GM21786 (cell line): Measurements from ENCODE around the gene SLC35B1.
"Not testable (repeated sequence)": the region's sequence is repeated elsewhere in the genome, so short reads cannot be mapped to it uniquely, and the experiment has no call there.

Source experiments
- ATAC-seq: cut with Tn5 transposase; IDR thresholded peaks from one replicate; pipeline ENCODE4 v1.9.1; 2021; ENCODE audit not compliant: unreplicated experiment

SLC35B1 gene

GRCh38 chr17:49674507-49674906, 33.3 kb downstream of the SLC35B1 start:
- no peak for ATAC-seq

GRCh38 chr17:49673679-49674078, 34.1 kb downstream of the SLC35B1 start:
- ATAC-seq, result not testable (repeated sequence)

GRCh38 chr17:49670641-49671040, 37.1 kb downstream of the SLC35B1 start:
- ATAC-seq, result no peak

GRCh38 chr17:49670002-49670401, 37.8 kb downstream of the SLC35B1 start:
- ATAC-seq, result no peak

GRCh38 chr17:49667854-49668253, 39.9 kb downstream of the SLC35B1 start:
- ATAC-seq, result no peak

DNA sequence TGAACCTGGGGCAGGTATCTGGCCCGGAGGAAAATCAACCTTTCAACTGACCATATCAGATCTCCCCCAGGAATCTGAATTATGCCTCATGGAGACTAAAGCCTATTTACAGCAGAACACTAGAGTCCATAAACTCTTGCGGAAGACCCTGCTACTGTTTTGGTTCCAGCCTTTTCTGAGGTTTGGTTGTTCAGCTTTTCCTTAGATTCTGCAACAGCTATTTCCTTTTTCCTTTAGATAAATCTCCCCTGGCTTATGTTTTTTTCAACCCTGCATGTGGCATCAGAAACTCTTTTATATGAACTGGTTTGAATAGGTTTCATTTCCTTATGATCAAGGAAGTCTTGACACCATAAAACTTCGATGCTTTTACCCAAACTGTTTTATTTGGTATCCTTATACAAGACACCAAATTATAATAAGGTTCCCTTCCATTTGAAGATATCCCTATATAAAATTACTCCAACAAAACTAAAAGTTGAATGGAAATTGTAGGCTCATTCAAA, 43.0 kb downstream of the SLC35B1 start:
- ATAC-seq, result no peak

GRCh38 chr17:49659661-49660382, 47.9 kb downstream of the SLC35B1 start:
- no peak for ATAC-seq

- no peak for ATAC-seq
These were observed 51.5 kb downstream of the SLC35B1 start for GRCh38 chr17:49656247-49656646.
